ENCODE measurements around the gene TNFRSF12A.

Gene TNFRSF12A

GRCh38 chr16:2987833-2988232 lies 32.3 kb upstream of the TNFRSF12A start:
- no peak for DNase-seq (ENCODE audit: extremely low spot score)
- TF ChIP-seq TARDBP (IDR thresholded peaks at IDR 0.05) (no peak), ELF4 (IDR thresholded peaks at IDR 0.05) (no peak)
- TF ChIP-seq, protein P1, sequence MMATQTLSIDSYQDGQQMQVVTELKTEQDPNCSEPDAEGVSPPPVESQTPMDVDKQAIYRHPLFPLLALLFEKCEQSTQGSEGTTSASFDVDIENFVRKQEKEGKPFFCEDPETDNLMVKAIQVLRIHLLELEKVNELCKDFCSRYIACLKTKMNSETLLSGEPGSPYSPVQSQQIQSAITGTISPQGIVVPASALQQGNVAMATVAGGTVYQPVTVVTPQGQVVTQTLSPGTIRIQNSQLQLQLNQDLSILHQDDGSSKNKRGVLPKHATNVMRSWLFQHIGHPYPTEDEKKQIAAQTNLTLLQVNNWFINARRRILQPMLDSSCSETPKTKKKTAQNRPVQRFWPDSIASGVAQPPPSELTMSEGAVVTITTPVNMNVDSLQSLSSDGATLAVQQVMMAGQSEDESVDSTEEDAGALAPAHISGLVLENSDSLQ (IDR thresholded peaks at IDR 0.05), result peak; percentile 74
- ChIA-PET CTCF (interaction anchor here (1.1 kb wide), 1 partner anchor 31 kb away, joined by 3 read pairs; no protein-coding TSS in a partner anchor), POLR2A (interaction anchor here (1.2 kb wide), 1 partner anchor 147 kb away, joined by 3 read pairs; the partner anchor contains the start of gene ZNF213)

DNA sequence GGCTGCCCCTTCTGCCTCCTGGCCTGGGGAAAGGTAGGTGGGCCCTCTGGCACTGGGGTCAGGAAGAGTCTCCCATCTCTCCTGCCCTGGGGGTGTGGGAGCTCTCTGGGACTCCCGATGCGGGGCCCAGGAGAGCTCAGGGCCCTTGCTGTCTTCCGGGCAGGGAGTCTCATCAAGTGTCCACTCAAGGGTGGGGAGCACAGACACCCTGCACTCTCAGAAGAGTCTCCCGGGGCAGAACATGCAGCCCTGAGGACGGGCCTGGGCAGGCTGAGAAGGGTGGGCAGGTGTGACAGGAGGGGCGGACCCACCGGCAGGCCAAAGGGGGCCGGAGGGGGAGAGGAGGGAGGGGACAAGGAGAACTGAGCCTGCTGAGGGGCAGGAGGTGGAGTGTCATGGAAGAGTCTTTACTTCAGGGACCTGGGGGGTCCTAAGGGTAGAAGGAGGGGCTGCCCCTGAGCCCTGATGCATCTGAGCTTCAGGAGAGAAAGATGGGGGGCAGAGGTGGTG lies 31.5 kb upstream of the TNFRSF12A start:
- TF ChIP-seq LEF1 (IDR thresholded peaks at IDR 0.05; ENCODE audit: borderline replicate concordance), result no peak
- no peak for TF ChIP-seq SP1 (IDR thresholded peaks at IDR 0.05)
- no peak for TF ChIP-seq FOXK2 (IDR thresholded peaks at IDR 0.05)
- no peak for TF ChIP-seq FOXM1 (IDR thresholded peaks at IDR 0.05; ENCODE audit: borderline replicate concordance)
- no peak for TF ChIP-seq NFRKB (IDR thresholded peaks at IDR 0.05)
- TF ChIP-seq BHLHE40 (IDR thresholded peaks at IDR 0.05; ENCODE audit: borderline replicate concordance), result no peak
- TF ChIP-seq HDGF (IDR thresholded peaks at IDR 0.05; ENCODE audit: borderline replicate concordance), result no peak
- TF ChIP-seq FOXA1 (IDR thresholded peaks at IDR 0.05), result no peak
- TF ChIP-seq ZNF384 (IDR thresholded peaks at IDR 0.05), result no peak
- no peak for TF ChIP-seq TARDBP (IDR thresholded peaks at IDR 0.05)
- no peak for TF ChIP-seq CTBP1 (IDR thresholded peaks at IDR 0.05; ENCODE audit: borderline replicate concordance)
- TF ChIP-seq ARNT (IDR thresholded peaks at IDR 0.05), result no peak
- no peak for TF ChIP-seq L3MBTL2 (conservative IDR thresholded peaks at IDR 0.05)
- TF ChIP-seq, protein P1 (IDR thresholded peaks at IDR 0.05), result no peak
- TF ChIP-seq SUZ12 (IDR thresholded peaks at IDR 0.05), result no peak
- no peak for TF ChIP-seq ELF4 (IDR thresholded peaks at IDR 0.05)
- no peak for DNase-seq (ENCODE audit: extremely low spot score)
- ChIA-PET POLR2A (interaction anchor here (0.7 to 2.0 kb wide), 3 partner anchors 8 to 146 kb away, joined by 3 to 4 read pairs (median 4); partner anchors contain the start of genes PKMYT1 and ZNF213), CTCF (no interaction called here)

DNA sequence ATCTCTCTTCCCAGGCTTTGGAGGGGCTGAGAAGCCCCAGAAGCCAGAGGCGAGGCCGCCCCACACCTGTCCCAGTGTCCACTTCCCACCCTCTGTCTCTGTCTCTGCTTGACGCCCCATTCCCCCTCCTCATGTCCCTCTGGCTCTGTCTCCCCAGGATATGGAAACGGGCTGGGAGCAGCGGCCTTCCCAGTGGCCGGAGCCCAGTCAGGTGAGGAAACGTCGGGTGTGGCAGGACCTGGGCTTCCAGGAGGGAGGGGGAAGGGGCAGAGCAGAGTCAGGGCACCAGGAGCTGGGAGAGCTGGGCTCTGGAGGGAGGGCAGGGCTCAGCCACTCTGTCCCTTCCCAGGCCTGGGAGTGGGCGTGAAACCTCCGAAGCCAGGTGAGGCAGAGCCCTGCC lies 29.3 kb upstream of the TNFRSF12A start:
- CTCF ChIA-PET, result no interaction called here
- TF ChIP-seq CTBP1 (IDR thresholded peaks at IDR 0.05; ENCODE audit: borderline replicate concordance), result no peak
- no peak for TF ChIP-seq FOXK2 (IDR thresholded peaks at IDR 0.05)
- TF ChIP-seq SP1 (IDR thresholded peaks at IDR 0.05), result no peak
- no peak for TF ChIP-seq L3MBTL2 (conservative IDR thresholded peaks at IDR 0.05)
- TF ChIP-seq, protein P1 (IDR thresholded peaks at IDR 0.05), result no peak
- no peak for TF ChIP-seq TARDBP (IDR thresholded peaks at IDR 0.05)
- POLR2A ChIA-PET, result interaction anchor here (2.0 kb wide), 2 partner anchors 10 to 11 kb away, joined by 4 to 8 read pairs; partner anchors contain the start of gene PKMYT1
- no peak for DNase-seq (ENCODE audit: extremely low spot score)

DNA sequence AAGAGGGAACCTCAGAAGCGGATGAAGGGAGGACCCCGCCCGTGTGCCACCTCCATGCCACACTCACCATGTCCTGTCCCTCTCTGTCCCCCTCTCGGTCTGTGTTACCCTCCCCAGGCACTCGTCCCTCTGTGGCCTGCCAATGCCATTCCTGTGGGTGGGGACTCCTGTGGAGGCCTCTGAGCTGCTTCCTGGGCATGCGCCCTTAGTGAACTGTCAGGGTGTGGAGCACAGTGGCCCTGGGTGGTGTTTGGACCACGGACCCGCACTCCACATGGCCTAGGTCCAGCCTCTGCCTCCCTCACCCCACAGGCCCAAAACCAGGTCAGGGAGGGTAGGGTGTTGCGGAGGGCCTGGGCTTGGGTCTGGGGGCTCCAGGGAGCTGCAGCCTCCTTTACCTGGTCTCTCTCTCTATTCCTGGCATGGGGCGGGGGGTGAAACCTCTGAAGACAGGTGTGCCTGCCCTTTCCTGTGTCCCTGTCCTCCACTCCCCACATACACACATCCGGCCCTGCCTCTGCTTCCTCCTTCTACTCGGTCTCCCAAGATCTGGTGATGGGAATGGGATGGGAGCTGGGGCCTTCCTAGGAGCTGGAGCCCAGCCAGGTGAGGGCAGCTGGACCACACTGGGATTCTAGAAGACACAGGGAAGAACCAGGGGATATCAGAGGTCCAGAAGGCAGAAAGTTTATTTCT lies 28.5 kb upstream of the TNFRSF12A start:
- DNase-seq (ENCODE audit: extremely low spot score), result no peak
- POLR2A ChIA-PET, result interaction anchor here (0.5 to 2.0 kb wide), 2 partner anchors 11 to 1973 kb away, joined by 3 to 8 read pairs; partner anchors contain the start of gene PKMYT1
- CTCF ChIA-PET, result no interaction called here
- TF ChIP-seq FOXA1 (IDR thresholded peaks at IDR 0.05) (no peak), TARDBP (IDR thresholded peaks at IDR 0.05) (no peak), L3MBTL2 (conservative IDR thresholded peaks at IDR 0.05) (no peak), BHLHE40 (IDR thresholded peaks at IDR 0.05; ENCODE audit: borderline replicate concordance) (no peak), FOXK2 (IDR thresholded peaks at IDR 0.05) (no peak), SUZ12 (IDR thresholded peaks at IDR 0.05) (no peak), NFRKB (IDR thresholded peaks at IDR 0.05) (no peak), HDGF (IDR thresholded peaks at IDR 0.05; ENCODE audit: borderline replicate concordance) (no peak), SP1 (IDR thresholded peaks at IDR 0.05) (no peak), ELF4 (IDR thresholded peaks at IDR 0.05) (no peak), ZNF384 (IDR thresholded peaks at IDR 0.05) (no peak), LEF1 (IDR thresholded peaks at IDR 0.05; ENCODE audit: borderline replicate concordance) (no peak), FOXM1 (IDR thresholded peaks at IDR 0.05; ENCODE audit: borderline replicate concordance) (no peak), CTBP1 (IDR thresholded peaks at IDR 0.05; ENCODE audit: borderline replicate concordance) (no peak), ARNT (IDR thresholded peaks at IDR 0.05) (no peak)
- TF ChIP-seq, protein P1 (IDR thresholded peaks at IDR 0.05), result no peak

GRCh38 chr16:2992383-2993081 lies 27.6 kb upstream of the TNFRSF12A start:
- TF ChIP-seq FOXA1 (IDR thresholded peaks at IDR 0.05), result no peak
- no peak for TF ChIP-seq LEF1 (IDR thresholded peaks at IDR 0.05; ENCODE audit: borderline replicate concordance)
- TF ChIP-seq FOXM1 (IDR thresholded peaks at IDR 0.05; ENCODE audit: borderline replicate concordance), result no peak
- no peak for TF ChIP-seq FOXK2 (IDR thresholded peaks at IDR 0.05)
- TF ChIP-seq, protein P1 (IDR thresholded peaks at IDR 0.05), result no peak
- TF ChIP-seq L3MBTL2 (conservative IDR thresholded peaks at IDR 0.05), result no peak
- no peak for TF ChIP-seq BHLHE40 (IDR thresholded peaks at IDR 0.05; ENCODE audit: borderline replicate concordance)
- TF ChIP-seq NFRKB (IDR thresholded peaks at IDR 0.05), result no peak
- TF ChIP-seq SP1 (IDR thresholded peaks at IDR 0.05), result no peak
- no peak for TF ChIP-seq ARNT (IDR thresholded peaks at IDR 0.05)
- TF ChIP-seq ZNF384 (IDR thresholded peaks at IDR 0.05), result no peak
- POLR2A ChIA-PET, result interaction anchor here (2.0 kb wide), 1 partner anchor 12 kb away, joined by 8 read pairs; the partner anchor contains the start of gene PKMYT1
- DNase-seq (ENCODE audit: extremely low spot score), result no peak
- CTCF ChIA-PET, result no interaction called here

Data from HEK293T (cell line).